Neural crest cell (in vitro differentiated cells): ENCODE measurements around the gene CFAP77. TPM values are rescaled to one million over a fixed set of nuclear protein-coding genes. Genes with fewer than 3 reads are reported as not detected.

Source experiments
- DNase-seq: peaks from one replicate; pipeline ENCODE4 v3.0.0; 2021; ENCODE audit warnings: low read depth, mixed read lengths, low spot score
- H3K27ac Mint-ChIP-seq: one replicate; pipeline ENCODE4 v1.8.0; 2021; ENCODE audit warnings: mild to moderate bottlenecking, mixed read lengths; ENCODE audit not compliant: unreplicated experiment
- H3K27me3 Mint-ChIP-seq: 2 replicates; pipeline ENCODE4 v1.8.0; 2021; ENCODE audit warnings: low read depth, mild to moderate bottlenecking, mixed read lengths
- H3K36me3 Mint-ChIP-seq: 2 replicates; pipeline ENCODE4 v1.8.0; 2021; ENCODE audit warnings: low read depth, mild to moderate bottlenecking, mixed read lengths
- H3K4me1 Mint-ChIP-seq: 2 replicates; pipeline ENCODE4 v1.8.0; 2021; ENCODE audit warnings: mixed read lengths
- H3K4me3 Mint-ChIP-seq: one replicate; pipeline ENCODE4 v1.8.0; 2021; ENCODE audit warnings: mild to moderate bottlenecking, mixed read lengths
- H3K9me3 Mint-ChIP-seq: 2 replicates; pipeline ENCODE4 v1.8.0; 2021; ENCODE audit warnings: mixed read lengths
- CTCF ChIP-seq: fragments of 200-600 bp; sonication (generic); conservative IDR thresholded peaks from 2 replicates; pipeline ENCODE4 v1.5.0; 2021; ENCODE audit warnings: antibody characterized with exemption, mild to moderate bottlenecking
- total RNA-seq: library from RNA; stranded (reverse); gene quantifications from 2 replicates; pipeline ENCODE4 v1.2.1, GENCODE V29; 2021

CFAP77 gene
- total RNA-seq, 1 donor from 2014 or later: 0.23 TPM

- DNase-seq: no peak
- peak overlapping the region; percentile 32 for H3K4me3 Mint-ChIP-seq
- H3K9me3 Mint-ChIP-seq: no peaks in the 10 kb centered on the region
- H3K4me1 Mint-ChIP-seq: peaks cover 42% of the 10 kb centered on the region
- H3K36me3 Mint-ChIP-seq: no peaks in the 10 kb centered on the region
- H3K27ac Mint-ChIP-seq: no peak overlapping the region
- TF ChIP-seq CTCF: no peak
- H3K27me3 Mint-ChIP-seq: peaks cover 45% of the 10 kb centered on the region
Measured at GRCh38 chr9:132408521-132408920, 1.5 kb upstream of the CFAP77 start.

- Mint-ChIP-seq H3K4me3 (peak overlapping the region; percentile 82), H3K27me3 (peaks cover 66% of the 10 kb centered on the region), H3K9me3 (no peaks in the 10 kb centered on the region), H3K36me3 (no peaks in the 10 kb centered on the region), H3K27ac (no peak overlapping the region), H3K4me1 (peaks cover 38% of the 10 kb centered on the region)
- TF ChIP-seq CTCF: no peak
- no peak for DNase-seq
Measured at GRCh38 chr9:132410642-132411041, 631 bp downstream of the CFAP77 start.

GRCh38 chr9:132411091-132411508, 1.1 kb downstream of the CFAP77 start:
- peak overlapping the region; percentile 82 for H3K4me3 Mint-ChIP-seq
- H3K4me1 Mint-ChIP-seq: peaks cover 34% of the 10 kb centered on the region
- peak; percentile 76 for TF ChIP-seq CTCF
- peaks cover 71% of the 10 kb centered on the region for H3K27me3 Mint-ChIP-seq
- H3K27ac Mint-ChIP-seq: no peak overlapping the region
- no peaks in the 10 kb centered on the region for H3K9me3 Mint-ChIP-seq
- DNase-seq: peak; percentile 52
- H3K36me3 Mint-ChIP-seq: no peaks in the 10 kb centered on the region

GRCh38 chr9:132412089-132412488, 2.1 kb downstream of the CFAP77 start:
- TF ChIP-seq CTCF: peak; percentile 72
- Mint-ChIP-seq H3K4me3 (peak overlapping the region; percentile 82), H3K27me3 (peaks cover 71% of the 10 kb centered on the region), H3K9me3 (no peaks in the 10 kb centered on the region), H3K4me1 (peaks cover 28% of the 10 kb centered on the region), H3K27ac (no peak overlapping the region), H3K36me3 (no peaks in the 10 kb centered on the region)
- DNase-seq: peak; percentile 55

GRCh38 chr9:132413926-132414325, 3.9 kb downstream of the CFAP77 start:
- no peak for TF ChIP-seq CTCF
- no peak for DNase-seq
- H3K27me3 Mint-ChIP-seq: peaks cover 80% of the 10 kb centered on the region

GRCh38 chr9:132414731-132415130, 4.7 kb downstream of the CFAP77 start:
- no peaks in the 10 kb centered on the region for H3K36me3 Mint-ChIP-seq
- H3K4me3 Mint-ChIP-seq: no peak overlapping the region
- TF ChIP-seq CTCF: no peak
- H3K4me1 Mint-ChIP-seq: peaks cover 37% of the 10 kb centered on the region
- DNase-seq: no peak
- H3K27me3 Mint-ChIP-seq: peaks cover 83% of the 10 kb centered on the region
- no peaks in the 10 kb centered on the region for H3K9me3 Mint-ChIP-seq
- no peak overlapping the region for H3K27ac Mint-ChIP-seq

More at GRCh38 chr9:132413926-132414325, 3.9 kb downstream of the CFAP77 start:
- Mint-ChIP-seq H3K9me3 (no peaks in the 10 kb centered on the region), H3K36me3 (no peaks in the 10 kb centered on the region), H3K4me3 (no peak overlapping the region), H3K4me1 (peaks cover 33% of the 10 kb centered on the region), H3K27ac (no peak overlapping the region)
